ENCODE results near the gene FSTL5.

FSTL5 gene

GRCh38 chr4:161546902-161547301, 616.9 kb downstream of the FSTL5 start:
- POLR2A ChIA-PET = no interaction called here
- TF ChIP-seq CTBP1 (IDR thresholded peaks at IDR 0.05; ENCODE audit: borderline replicate concordance) (no peak), ELF4 (IDR thresholded peaks at IDR 0.05) (no peak), L3MBTL2 (conservative IDR thresholded peaks at IDR 0.05) (no peak), TARDBP (IDR thresholded peaks at IDR 0.05) (no peak), ARNT (IDR thresholded peaks at IDR 0.05) (no peak), FOXM1 (IDR thresholded peaks at IDR 0.05; ENCODE audit: borderline replicate concordance) (no peak), FOXK2 (IDR thresholded peaks at IDR 0.05) (no peak), NFRKB (IDR thresholded peaks at IDR 0.05) (no peak), LEF1 (IDR thresholded peaks at IDR 0.05; ENCODE audit: borderline replicate concordance) (no peak)
- no peak for DNase-seq (ENCODE audit: extremely low spot score)
- CTCF ChIA-PET = no interaction called here

GRCh38 chr4:161540265-161540664, 623.5 kb downstream of the FSTL5 start:
- no peak for DNase-seq (ENCODE audit: extremely low spot score)
- CTCF ChIA-PET = no interaction called here
- TF ChIP-seq SUZ12 (IDR thresholded peaks at IDR 0.05) (no peak), ZNF384 (IDR thresholded peaks at IDR 0.05) (no peak), FOXA1 (IDR thresholded peaks at IDR 0.05) (no peak), LEF1 (IDR thresholded peaks at IDR 0.05; ENCODE audit: borderline replicate concordance) (no peak), L3MBTL2 (conservative IDR thresholded peaks at IDR 0.05) (no peak), BHLHE40 (IDR thresholded peaks at IDR 0.05; ENCODE audit: borderline replicate concordance) (no peak), FOXK2 (IDR thresholded peaks at IDR 0.05) (no peak), ARNT (IDR thresholded peaks at IDR 0.05) (no peak), PKNOX1 (IDR thresholded peaks at IDR 0.05) (no peak)
- POLR2A ChIA-PET = no interaction called here

GRCh38 chr4:161538941-161539340, 624.9 kb downstream of the FSTL5 start:
- TF ChIP-seq ARNT (IDR thresholded peaks at IDR 0.05) = no peak
- TF ChIP-seq ZNF384 (IDR thresholded peaks at IDR 0.05) = no peak
- TF ChIP-seq HDGF (IDR thresholded peaks at IDR 0.05; ENCODE audit: borderline replicate concordance) = no peak
- TF ChIP-seq FOXM1 (IDR thresholded peaks at IDR 0.05; ENCODE audit: borderline replicate concordance) = no peak
- TF ChIP-seq TARDBP (IDR thresholded peaks at IDR 0.05) = no peak
- TF ChIP-seq ELF4 (IDR thresholded peaks at IDR 0.05) = no peak
- TF ChIP-seq SP1 (IDR thresholded peaks at IDR 0.05) = no peak
- TF ChIP-seq LEF1 (IDR thresholded peaks at IDR 0.05; ENCODE audit: borderline replicate concordance) = no peak
- TF ChIP-seq L3MBTL2 (conservative IDR thresholded peaks at IDR 0.05) = no peak
- no peak for TF ChIP-seq FOXA1 (IDR thresholded peaks at IDR 0.05)
- TF ChIP-seq PKNOX1 (IDR thresholded peaks at IDR 0.05) = no peak
- no peak for TF ChIP-seq CTBP1 (IDR thresholded peaks at IDR 0.05; ENCODE audit: borderline replicate concordance)
- no peak for TF ChIP-seq BHLHE40 (IDR thresholded peaks at IDR 0.05; ENCODE audit: borderline replicate concordance)
- TF ChIP-seq FOXK2 (IDR thresholded peaks at IDR 0.05) = no peak
- no peak for TF ChIP-seq SUZ12 (IDR thresholded peaks at IDR 0.05)
- no peak for TF ChIP-seq NFRKB (IDR thresholded peaks at IDR 0.05)
- ChIA-PET CTCF (no interaction called here), POLR2A (no interaction called here)
- no peak for DNase-seq (ENCODE audit: extremely low spot score)

GRCh38 chr4:161530710-161531109, 633.1 kb downstream of the FSTL5 start:
- ChIA-PET POLR2A (no interaction called here), CTCF (no interaction called here)
- no peak for DNase-seq (ENCODE audit: extremely low spot score)
- TF ChIP-seq LEF1 (IDR thresholded peaks at IDR 0.05; ENCODE audit: borderline replicate concordance) (no peak), PKNOX1 (IDR thresholded peaks at IDR 0.05) (no peak), FOXA1 (IDR thresholded peaks at IDR 0.05) (no peak)

- CTCF ChIA-PET = interaction anchor here (0.6 kb wide), 1 partner anchor 1171 kb away, joined by 4 read pairs; no protein-coding TSS in a partner anchor
- POLR2A ChIA-PET = no interaction called here
- TF ChIP-seq SUZ12 (IDR thresholded peaks at IDR 0.05) (no peak), TARDBP (IDR thresholded peaks at IDR 0.05) (no peak), LEF1 (IDR thresholded peaks at IDR 0.05; ENCODE audit: borderline replicate concordance) (no peak), ELF4 (IDR thresholded peaks at IDR 0.05) (no peak), FOXM1 (IDR thresholded peaks at IDR 0.05; ENCODE audit: borderline replicate concordance) (no peak), ARNT (IDR thresholded peaks at IDR 0.05) (no peak), SP1 (IDR thresholded peaks at IDR 0.05) (no peak), FOXK2 (IDR thresholded peaks at IDR 0.05) (no peak), NFRKB (IDR thresholded peaks at IDR 0.05) (no peak)
- DNase-seq (ENCODE audit: extremely low spot score) = no peak
Measured at GRCh38 chr4:161525121-161525520, 638.7 kb downstream of the FSTL5 start.

- TF ChIP-seq LEF1 (IDR thresholded peaks at IDR 0.05; ENCODE audit: borderline replicate concordance) = no peak
- TF ChIP-seq FOXK2 (IDR thresholded peaks at IDR 0.05) = no peak
- TF ChIP-seq FOXA1 (IDR thresholded peaks at IDR 0.05) = no peak
- no peak for TF ChIP-seq PKNOX1 (IDR thresholded peaks at IDR 0.05)
- no peak for DNase-seq (ENCODE audit: extremely low spot score)
- CTCF ChIA-PET = no interaction called here
- POLR2A ChIA-PET = interaction anchor here (0.6 kb wide), 1 partner anchor 66 kb away, joined by 3 read pairs; no protein-coding TSS in a partner anchor
Measured at GRCh38 chr4:161522031-161522430, 641.8 kb downstream of the FSTL5 start.

GRCh38 chr4:161519611-161520010, 644.2 kb downstream of the FSTL5 start:
- no peak for TF ChIP-seq ZNF384 (IDR thresholded peaks at IDR 0.05)
- no peak for TF ChIP-seq FOXA1 (IDR thresholded peaks at IDR 0.05)
- TF ChIP-seq TARDBP (IDR thresholded peaks at IDR 0.05) = no peak
- TF ChIP-seq FOXK2 (IDR thresholded peaks at IDR 0.05) = no peak
- no peak for TF ChIP-seq NFRKB (IDR thresholded peaks at IDR 0.05)
- TF ChIP-seq ELF4 (IDR thresholded peaks at IDR 0.05) = no peak
- TF ChIP-seq FOXM1 (IDR thresholded peaks at IDR 0.05; ENCODE audit: borderline replicate concordance) = no peak
- no peak for TF ChIP-seq SUZ12 (IDR thresholded peaks at IDR 0.05)
- no peak for TF ChIP-seq BHLHE40 (IDR thresholded peaks at IDR 0.05; ENCODE audit: borderline replicate concordance)
- no peak for TF ChIP-seq ARNT (IDR thresholded peaks at IDR 0.05)
- TF ChIP-seq L3MBTL2 (conservative IDR thresholded peaks at IDR 0.05) = no peak
- no peak for TF ChIP-seq SP1 (IDR thresholded peaks at IDR 0.05)
- no peak for TF ChIP-seq LEF1 (IDR thresholded peaks at IDR 0.05; ENCODE audit: borderline replicate concordance)
- TF ChIP-seq HDGF (IDR thresholded peaks at IDR 0.05; ENCODE audit: borderline replicate concordance) = no peak
- no peak for TF ChIP-seq PKNOX1 (IDR thresholded peaks at IDR 0.05)

More at GRCh38 chr4:161519611-161520010, 644.2 kb downstream of the FSTL5 start:
- no peak for DNase-seq (ENCODE audit: extremely low spot score)
- POLR2A ChIA-PET = no interaction called here
- CTCF ChIA-PET = no interaction called here
